HL-60 (cell line): ENCODE measurements around the gene FANCC.

Experiments
- CTCF ChIP-seq: IDR thresholded peaks from one replicate; pipeline ENCODE4 v1.5.1; 2011; ENCODE audit warnings: low read length, control low read depth, inconsistent platforms; ENCODE audit not compliant: insufficient read depth
- POLR2AphosphoS5 ChIP-seq: IDR thresholded peaks from 2 replicates; pipeline ENCODE4 v1.6.1; 2012; ENCODE audit warnings: low read depth
- SPI1 ChIP-seq: IDR thresholded peaks from 2 replicates; pipeline ENCODE4 v1.6.1; 2012; ENCODE audit warnings: low read depth, mild to moderate bottlenecking, borderline replicate concordance
- TF ChIP-seq, protein P1 (sequence below): IDR thresholded peaks from 2 replicates; pipeline ENCODE4 v1.6.1; 2012; ENCODE audit warnings: low read depth; ENCODE audit not compliant: insufficient replicate concordance

DNA sequence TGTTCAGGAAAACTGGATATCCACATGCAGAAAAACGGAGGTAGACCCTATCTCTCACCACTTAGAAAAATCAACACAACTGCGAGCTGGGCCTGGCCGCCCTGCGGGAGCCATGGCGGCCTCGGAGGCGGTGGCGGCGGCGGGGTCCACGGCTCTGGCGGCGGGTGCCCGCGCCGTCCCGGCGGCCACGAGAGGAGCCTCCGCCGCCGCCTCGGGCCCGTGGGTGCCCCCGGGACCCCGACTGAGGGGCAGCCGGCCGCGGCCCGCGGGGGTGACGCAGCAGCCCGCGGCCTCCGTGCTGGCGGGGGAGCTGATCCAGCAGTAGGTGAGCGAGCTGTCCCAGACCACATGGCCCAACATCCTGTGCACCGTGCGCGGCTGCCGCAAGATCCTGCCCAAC, 25.3 kb downstream of the FANCC start:
- no peak for TF ChIP-seq CTCF
- no peak for TF ChIP-seq SPI1
- TF ChIP-seq POLR2AphosphoS5 = no peak
- TF ChIP-seq, protein P1, sequence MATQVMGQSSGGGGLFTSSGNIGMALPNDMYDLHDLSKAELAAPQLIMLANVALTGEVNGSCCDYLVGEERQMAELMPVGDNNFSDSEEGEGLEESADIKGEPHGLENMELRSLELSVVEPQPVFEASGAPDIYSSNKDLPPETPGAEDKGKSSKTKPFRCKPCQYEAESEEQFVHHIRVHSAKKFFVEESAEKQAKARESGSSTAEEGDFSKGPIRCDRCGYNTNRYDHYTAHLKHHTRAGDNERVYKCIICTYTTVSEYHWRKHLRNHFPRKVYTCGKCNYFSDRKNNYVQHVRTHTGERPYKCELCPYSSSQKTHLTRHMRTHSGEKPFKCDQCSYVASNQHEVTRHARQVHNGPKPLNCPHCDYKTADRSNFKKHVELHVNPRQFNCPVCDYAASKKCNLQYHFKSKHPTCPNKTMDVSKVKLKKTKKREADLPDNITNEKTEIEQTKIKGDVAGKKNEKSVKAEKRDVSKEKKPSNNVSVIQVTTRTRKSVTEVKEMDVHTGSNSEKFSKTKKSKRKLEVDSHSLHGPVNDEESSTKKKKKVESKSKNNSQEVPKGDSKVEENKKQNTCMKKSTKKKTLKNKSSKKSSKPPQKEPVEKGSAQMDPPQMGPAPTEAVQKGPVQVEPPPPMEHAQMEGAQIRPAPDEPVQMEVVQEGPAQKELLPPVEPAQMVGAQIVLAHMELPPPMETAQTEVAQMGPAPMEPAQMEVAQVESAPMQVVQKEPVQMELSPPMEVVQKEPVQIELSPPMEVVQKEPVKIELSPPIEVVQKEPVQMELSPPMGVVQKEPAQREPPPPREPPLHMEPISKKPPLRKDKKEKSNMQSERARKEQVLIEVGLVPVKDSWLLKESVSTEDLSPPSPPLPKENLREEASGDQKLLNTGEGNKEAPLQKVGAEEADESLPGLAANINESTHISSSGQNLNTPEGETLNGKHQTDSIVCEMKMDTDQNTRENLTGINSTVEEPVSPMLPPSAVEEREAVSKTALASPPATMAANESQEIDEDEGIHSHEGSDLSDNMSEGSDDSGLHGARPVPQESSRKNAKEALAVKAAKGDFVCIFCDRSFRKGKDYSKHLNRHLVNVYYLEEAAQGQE = no peak
